AG08396 (cell line): ENCODE measurements around the gene AP4E1.
"Not testable (repeated sequence)": the region's sequence is repeated elsewhere in the genome, so short reads cannot be mapped to it uniquely, and the experiment has no call there.

ENCODE experiments used
- DNase-seq: peaks from one replicate; pipeline ENCODE4 v3.0.0; 2012; ENCODE audit warnings: low spot score, mixed read lengths

AP4E1 gene

DNA sequence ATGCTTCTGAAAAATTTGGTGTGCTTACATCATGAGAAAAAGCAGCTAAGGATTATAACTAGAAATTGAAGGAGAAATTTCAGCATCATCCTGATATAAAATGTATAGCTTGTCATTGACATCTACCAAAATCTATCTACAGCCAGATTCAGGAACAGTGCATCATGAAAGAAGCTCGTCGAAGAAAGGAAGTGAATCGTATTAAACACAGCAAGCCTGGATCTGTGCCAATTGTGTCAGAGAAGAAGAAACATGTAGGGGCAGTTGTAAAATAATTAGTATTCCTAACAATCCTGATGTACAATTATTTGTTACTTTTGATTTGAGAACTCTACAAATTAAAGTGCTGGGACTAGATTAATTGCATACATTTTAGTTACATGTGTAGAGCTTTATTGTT is 37.2 kb downstream of the AP4E1 start:
- no peak for DNase-seq

DNA sequence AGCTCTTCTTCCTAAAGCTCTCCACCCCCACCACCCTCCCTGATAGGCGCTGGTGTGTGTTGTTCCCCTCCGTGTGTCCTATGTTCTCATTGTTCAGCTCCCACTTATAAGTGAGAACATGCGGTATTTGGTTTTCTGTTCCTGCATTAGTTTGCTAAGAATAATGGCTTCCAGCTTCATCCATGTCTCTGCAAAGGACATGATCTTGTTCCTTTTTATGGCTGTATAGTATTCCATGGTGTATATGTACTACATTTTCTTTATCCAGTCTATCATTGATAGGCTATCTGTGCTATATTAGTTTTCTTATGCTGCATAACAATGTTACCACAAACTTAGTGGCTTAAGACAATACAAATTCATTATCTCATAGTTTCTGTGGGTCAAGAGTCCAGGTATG is 42.3 kb downstream of the AP4E1 start:
- DNase-seq, result not testable (repeated sequence)

DNA sequence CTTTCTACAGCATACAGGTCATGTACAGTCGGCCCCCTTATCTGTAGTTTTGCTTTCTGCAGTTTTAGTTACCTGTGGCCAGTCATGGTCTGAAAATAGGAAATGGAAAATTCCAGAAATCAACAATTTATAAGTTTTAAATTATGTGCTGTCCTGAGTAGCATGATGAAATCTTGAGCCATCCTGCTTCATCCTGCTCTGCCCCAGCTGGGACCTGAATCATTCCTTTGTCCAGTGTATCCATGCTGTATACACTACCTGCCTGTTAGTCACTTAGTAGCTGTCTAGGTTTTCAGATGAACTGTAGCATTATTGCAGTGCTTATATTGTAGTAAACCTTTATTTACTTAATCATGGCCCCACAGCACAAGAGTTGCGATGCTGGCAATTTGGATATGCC is 44.8 kb downstream of the AP4E1 start:
- DNase-seq, result no peak

DNA sequence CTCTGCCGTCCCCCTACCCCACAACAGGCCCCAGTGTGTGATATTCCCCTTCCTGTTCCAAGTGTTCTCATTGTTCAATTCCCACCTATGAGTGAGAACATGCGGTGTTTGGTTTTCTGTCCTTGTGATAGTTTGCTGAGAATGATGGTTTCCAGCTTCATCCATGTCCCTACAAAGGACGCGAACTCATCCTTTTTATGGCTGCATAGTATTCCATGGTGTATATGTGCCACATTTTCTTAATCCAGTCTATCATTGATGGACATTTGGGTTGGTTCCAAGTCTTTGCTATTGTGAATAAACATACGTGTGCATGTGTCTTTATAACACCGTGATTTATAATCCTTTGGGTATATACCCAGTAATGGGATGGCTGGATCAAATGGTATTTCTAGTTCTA is 46.4 kb downstream of the AP4E1 start:
- DNase-seq, result not testable (repeated sequence)

DNA sequence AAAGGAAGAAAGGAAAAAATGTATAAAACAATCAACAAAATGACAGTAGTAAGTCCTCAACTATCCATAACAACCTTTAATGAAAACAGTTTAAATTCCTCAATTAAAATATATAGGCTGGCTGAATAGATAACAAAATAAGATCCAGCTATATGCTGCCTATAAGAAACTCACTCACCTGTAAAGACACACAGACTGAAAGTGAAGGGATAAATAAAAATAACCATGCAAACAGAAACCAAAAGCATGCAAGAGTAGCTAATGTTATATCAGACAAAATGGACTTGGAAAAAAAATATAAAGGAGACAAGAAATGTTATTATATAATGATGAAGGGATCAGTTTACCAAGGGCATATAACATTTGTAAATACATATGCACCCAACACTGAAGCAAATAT is 51.2 kb downstream of the AP4E1 start:
- DNase-seq, result no peak

DNA sequence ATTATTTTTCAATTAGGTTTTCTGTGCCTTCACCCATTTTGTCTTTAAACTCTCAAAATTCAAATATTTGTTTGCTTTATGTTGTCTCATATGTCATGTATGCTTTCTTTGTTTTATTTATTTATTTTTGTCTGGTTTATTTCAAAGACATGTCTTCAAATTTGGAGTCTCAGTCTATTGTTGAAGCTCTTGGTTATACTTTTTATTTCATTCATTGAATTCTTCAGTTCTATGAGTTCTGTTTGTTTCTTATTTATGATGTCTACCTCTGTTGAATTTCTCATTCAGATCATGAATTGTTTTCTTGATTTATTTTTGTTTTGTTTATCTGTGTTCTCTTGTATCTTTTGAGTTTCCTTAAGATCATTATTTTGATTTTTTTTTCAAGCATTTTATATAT is 55.6 kb downstream of the AP4E1 start:
- DNase-seq, result no peak

DNA sequence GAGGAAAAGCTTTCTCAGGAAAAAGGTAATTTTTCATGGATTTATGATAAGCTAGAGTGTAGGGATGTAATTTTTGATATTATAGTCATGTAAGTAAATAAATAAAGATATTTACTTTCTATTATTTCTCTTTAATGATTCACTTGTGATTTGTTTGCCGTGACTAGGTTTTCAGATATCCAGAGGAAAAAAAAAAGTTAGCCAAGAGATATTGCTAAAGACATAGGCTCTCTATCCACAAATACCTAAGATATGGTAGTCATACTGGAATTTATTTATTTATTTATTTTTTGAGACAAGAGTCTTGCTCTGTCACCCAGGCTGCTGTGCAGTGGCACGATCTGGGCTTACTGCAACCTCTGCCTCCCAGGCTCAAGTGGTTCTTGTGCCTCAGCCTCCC is 59.9 kb downstream of the AP4E1 start:
- DNase-seq, result no peak

DNA sequence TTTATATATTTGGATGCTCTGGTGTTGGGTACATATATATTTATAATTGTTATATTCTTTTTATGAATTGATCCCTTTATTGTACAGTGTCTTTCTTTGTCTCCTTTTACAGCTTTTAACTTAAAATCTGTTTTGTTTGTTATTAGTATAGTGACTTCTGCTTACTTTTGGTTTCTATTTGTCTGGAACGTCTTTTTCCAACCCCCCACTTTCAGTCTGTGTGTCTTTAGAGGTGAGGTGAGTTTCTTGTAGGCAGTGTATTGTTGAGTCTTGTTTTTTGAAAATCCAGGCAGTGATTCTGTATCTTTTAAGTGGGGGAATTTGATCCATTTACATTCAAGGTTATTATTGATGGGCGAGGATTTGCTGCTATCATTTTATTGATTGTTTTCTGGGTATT is 62.0 kb downstream of the AP4E1 start:
- no peak for DNase-seq

DNA sequence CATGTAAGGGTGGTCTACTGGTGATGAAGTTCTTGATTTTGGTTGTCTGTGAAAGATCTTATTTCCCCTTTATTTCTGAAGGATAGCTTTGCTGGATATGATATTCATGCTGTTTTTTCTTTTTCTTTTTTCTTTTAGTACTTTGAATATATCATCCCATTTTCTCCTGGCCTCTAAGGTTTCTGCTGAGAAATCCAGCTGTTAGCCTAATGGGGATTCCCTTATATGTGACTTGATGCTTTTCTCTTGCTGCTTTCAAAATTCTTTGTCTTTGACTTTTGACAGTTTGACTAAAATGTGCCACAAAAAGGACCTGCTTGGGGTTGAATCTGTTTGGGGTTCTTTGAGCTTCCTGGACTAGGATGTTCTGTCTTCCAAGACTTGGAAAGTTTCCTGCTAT is 62.6 kb downstream of the AP4E1 start:
- no peak for DNase-seq

DNA sequence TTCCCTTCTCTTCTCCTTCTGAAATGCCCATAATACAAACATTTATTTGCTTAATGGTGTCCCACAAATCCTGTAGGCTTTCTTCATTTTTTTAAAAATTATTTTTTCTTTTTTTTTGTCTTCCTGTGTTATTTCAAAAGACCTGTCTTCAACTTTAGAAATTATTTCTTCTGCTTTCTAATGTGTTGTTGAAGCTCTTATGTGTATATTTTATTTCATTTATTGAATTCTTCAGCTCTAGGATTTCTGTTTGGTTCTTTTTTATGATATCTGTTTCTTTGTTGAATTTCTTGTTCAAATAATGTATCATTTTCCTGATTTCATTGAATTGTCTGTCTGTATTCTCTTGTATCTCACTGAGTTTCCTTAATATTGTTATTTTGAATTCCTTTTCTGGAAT is 63.1 kb downstream of the AP4E1 start:
- no peak for DNase-seq

DNA sequence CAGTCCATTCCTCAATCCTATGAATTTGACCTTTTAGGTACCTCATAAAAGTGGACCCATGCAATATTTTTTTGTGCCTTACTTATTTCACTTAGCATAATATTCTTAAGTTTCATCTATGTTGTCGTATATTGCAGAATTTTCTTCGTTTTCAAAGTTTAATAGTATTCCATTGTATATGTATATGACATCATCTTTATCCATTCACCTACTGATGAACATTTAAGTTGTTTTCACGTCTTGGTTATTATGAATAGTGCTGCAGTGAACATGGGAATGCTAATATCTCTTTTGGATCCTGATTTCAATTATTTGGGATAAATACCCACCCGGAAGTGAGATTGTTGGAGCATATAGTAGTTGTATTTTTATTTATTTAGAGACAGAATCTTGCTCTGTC is 65.1 kb downstream of the AP4E1 start:
- no peak for DNase-seq

DNA sequence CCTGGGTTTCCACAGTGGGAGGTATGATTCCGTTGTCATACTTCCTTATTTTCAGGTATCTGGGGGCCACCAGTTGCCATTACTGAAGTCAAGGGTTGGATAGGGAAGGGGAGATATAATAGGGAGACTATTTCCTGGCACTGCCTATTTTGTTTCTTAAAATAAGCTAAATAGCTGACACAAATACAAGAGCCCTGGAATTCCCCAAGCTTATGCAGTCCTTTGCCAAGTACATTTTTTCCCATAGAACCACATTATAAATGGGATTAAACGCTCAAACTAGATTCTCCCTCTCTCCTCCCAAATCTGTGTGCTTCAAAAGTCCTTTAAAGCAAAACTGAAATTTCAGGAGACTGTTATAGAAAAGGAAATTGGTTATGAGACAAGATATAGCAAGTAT is 68.7 kb downstream of the AP4E1 start:
- no peak for DNase-seq

DNA sequence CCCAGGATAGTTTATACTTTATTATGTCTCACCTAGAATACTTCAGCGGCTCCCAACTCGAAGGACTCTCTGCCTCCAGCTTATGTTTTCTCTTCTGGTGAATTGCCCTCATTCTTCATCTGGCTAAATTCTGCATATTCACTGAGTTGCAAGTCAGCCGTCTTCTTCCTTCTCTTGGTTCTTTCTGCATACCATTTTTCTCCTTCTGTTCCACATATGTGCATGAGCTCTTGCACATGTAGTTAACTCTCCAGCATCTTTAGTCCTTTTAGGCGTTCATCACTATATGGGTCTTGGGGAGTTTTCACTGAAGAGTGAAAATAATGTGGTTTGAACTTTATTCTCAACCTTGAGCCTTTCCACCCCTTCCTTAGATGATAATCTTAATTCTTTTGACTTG is 70.1 kb downstream of the AP4E1 start:
- DNase-seq, result no peak

DNA sequence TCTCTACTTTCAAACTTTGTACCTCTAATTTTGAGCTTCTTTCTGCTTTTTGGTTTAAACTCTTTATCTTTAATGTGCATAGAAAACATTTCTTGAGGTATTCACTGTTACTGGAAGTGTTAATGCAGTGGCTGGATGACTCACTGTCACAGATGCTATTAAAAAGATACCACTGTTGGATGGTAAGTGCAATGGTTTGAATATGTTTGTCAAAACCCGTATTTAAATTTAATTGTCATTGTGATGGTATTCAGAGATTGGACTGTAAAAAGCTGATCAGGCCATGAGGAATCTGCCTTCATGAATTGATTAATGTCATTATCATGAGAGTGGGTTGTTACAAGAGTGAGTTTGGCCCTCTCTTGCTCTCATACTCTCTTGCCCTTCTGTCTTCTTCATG is 70.6 kb downstream of the AP4E1 start:
- no peak for DNase-seq

DNA sequence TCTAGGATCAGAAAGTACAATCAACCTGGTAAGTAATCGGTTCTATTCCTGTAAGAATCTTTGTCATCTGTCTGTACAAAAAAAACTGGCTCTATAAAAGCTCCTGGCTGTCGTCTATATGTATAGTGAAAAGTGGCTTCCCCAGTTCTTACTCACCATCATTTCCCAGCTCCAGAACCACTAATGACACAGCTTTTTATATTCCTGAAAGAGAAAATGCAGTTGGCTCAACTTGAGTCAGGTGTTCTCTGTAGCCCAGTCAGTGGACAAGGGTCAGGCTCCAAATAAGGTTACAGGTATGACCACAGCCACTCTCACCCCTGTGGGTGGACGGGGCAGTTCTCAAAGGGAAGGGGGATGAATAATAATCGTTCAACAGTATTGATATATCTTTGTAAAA is 85.1 kb downstream of the AP4E1 start:
- no peak for DNase-seq

DNA sequence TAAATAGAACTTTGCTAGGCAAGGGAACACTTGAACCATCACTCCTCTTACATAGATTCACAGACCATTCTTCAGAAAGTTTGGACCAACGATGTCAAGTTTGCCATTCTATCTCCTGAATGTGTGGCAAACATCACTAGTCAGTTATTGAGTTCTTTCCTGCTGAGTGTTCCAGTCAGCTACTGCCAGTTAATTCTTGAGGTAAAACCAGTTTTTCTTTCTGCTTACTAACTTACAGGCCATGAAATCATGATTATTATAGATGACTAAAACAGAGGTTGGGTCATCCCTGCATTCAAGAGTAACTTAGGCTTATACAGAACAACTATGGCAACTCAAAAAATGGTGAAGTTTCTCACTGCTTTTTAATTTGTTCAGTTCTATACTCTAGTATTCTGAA is 88.2 kb downstream of the AP4E1 start:
- DNase-seq, result peak; percentile 22

DNA sequence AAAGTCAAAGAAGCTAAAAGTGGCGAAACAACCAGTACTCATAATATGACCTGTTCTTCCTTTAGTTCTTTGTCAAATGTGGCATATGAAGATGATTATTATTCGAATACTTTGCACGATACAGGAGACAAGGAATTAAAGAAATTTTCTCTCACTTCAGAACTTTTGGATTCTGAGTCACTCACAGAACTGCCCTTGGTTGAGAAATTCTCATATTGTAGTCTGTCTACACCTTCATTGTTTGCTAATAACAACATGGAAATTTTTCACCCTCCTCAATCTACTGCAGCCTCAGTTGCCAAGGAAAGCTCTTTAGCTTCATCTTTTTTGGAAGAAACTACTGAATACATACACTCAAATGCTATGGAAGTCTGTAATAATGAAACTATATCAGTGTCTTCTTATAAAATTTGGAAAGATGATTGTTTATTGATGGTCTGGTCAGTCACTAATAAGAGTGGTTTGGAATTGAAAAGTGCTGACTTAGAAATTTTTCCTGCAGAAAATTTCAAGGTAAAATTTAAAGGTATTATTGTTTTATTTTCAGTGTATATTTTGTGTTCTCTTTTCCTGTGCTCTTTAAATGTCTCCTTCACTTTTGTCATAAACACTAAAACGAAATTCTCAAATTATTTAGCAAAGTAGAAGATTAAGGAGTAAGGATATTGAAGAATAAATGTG is 89.0 kb downstream of the AP4E1 start:
- no peak for DNase-seq

DNA sequence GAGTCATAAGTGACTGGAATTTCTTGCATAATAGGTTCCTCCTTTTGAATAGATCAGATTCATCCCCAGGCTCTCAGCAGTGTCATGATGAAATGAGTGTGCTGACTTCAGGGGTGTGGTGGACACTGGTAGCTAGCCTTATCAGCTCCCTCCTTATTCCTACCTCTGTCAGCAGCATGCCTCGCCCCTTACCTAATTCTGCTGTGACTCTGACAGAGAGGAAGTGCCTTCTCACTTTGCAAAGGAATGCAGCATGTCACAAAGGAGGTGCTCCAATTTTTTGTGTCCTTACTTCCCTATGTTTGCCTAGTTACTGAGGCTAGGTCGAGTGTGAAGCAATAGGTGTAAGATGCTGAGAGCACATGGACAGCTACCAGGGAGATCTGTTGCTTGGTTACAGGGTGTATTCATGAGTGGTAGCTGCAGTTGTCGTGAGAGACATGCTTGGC is 95.6 kb downstream of the AP4E1 start:
- DNase-seq, result peak; percentile 14

DNA sequence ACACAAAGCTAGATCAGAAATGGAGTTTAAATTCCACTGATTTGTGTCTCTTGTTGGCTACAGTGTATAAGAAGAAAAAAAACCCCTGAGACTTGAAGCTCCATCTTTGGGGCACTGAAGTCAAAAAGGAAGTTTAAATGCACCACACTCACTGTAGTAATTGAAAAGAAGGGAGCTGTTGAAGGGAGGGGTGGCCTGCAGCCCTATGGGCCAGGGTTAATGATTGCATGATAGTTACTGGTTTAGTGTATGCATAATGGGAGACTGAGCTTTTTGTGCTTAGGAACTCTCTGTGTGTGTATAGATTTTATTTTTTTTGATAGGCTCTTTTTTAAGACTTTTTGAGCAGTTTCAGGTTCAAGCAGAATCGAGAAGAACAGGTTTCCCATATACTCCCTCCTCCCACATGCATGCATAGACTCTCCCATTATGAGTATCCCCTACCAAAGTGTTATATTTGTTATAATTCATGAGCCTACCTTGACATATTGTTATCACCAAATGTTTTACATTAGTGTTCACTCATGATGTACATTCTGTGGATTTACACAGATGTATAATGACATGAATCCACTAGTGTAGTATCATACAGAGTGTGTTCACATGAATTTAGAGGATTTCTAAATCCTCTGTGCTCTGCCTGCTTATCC is 98.0 kb downstream of the AP4E1 start:
- DNase-seq, result no peak

DNA sequence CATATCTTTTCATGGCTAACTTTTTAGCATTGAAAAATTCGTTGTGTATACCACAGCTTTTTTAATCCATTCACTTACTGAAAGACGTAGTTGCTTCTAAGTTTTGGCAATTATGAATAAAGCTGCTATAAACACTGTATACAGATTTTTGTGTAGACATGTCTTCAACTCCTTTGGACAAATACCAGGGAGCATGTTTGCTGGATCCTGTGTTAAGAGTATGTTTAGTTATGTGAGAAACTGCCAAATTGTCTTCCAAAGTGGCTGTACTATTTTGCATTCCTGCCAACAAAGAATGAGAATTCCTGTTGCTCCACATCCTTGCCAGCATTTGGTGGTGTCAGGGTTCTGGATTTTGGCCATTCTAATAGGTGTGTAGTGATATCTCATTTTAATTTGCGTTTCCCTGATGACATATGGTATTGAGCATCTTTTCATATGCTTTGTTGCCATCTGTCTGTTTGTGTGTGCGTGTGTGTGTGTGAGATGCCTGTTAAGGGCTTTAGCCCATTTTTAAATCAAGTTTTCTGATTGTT is 98.7 kb downstream of the AP4E1 start:
- no peak for DNase-seq

DNA sequence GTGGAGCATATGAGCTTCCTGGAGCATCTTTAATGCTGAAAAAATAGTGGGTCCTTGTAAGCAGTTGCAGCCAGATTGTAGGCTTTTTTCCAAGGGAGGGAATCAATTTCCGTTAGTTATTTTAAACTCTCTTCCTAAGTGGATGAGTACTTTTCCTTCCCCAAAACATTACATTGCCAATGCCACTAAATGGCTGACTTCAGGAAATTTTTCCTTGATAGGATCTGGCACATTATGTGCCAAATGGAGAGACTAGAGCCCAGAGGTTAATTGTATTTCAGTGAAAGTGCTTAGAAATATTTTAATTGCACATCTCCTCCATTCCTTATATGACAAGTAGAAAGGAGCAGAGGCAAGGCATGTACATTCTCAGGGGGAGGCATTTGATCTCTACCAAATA is 102.7 kb downstream of the AP4E1 start:
- DNase-seq, result no peak

DNA sequence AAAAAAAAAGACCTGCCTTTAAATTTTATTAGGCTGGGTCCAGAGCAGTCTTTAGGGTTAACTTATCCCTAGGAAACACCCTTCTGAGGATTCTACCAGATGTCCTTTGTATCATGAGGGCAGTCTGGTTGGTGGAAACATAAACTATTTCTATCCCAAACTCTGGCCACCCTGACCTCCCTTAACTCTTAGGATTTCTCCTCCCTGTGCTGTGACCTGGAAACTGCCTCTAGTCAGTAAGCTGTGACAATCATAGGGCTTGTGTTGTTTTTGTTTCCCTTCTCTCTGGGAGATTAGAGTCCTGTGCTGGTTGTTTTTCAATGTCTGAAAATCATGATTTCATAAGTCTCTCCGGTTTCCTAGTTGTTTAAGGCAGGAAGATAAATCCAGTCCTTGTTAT is 108.1 kb downstream of the AP4E1 start:
- no peak for DNase-seq

DNA sequence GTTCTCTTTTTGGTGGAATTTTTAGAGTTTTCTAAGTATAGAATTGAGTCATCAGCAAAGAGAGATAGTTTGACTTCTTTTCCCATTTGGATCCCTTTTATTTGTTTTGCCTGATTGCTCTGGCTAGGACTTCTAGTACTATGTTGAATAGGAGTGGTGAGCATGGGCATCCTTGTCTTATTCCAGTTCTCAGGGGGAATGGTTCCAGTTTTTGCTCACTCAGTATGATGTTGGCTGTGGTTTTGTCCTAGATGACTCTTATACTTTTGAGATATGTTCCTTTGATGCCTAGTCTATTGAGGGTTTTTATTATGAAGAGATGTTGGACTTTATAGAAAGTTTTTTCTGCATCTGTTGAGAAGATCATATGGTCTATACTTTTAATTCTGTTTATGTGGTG is 113.7 kb downstream of the AP4E1 start:
- DNase-seq, result no peak

DNA sequence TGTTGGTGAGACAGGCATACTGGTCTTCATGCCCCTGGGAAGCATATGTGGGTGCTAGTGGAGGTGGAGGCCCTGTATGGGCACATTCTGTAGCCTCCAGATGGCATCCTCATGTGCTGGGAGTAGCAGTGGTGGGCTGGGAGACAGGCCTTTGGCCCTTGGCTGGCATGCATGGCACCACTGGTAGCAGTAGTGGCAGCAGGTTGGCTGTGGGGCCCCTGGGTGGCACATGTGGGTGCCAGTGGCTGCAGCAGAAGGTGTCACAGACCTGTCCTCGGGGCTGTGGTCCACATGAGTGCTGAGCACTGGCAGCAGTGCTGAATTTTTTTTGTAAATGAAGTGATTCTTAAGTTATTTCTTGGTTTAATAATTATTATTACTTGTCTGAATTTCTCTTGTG is 115.0 kb downstream of the AP4E1 start:
- no peak for DNase-seq
